NCI-H524 treated with DMSO at 0.1 percent for 48 hours (cell line): Measurements from ENCODE around the gene CEP85L.
A peak's percentile ranks its signal among the peaks of the same experiment; 100 is the strongest.

Experiments
- DNase-seq: peaks from one replicate; lab custom pipeline; 2025; lab: John Stamatoyannopoulos, UW

Gene CEP85L

GRCh38 chr6:118621799-118622470 lies 29.5 kb downstream of the CEP85L start:
- no peak for DNase-seq

- DNase-seq = no peak
Measured at GRCh38 chr6:118620202-118620601, 31.2 kb downstream of the CEP85L start.

GRCh38 chr6:118618676-118619377 lies 32.6 kb downstream of the CEP85L start:
- no peak for DNase-seq

GRCh38 chr6:118617417-118617816 lies 34.0 kb downstream of the CEP85L start:
- DNase-seq = no peak

GRCh38 chr6:118611334-118611733 lies 40.1 kb downstream of the CEP85L start:
- DNase-seq = no peak

- peak; percentile 30 for DNase-seq
Measured at GRCh38 chr6:118606858-118607257, 44.5 kb downstream of the CEP85L start.

GRCh38 chr6:118606268-118606667 lies 45.1 kb downstream of the CEP85L start:
- no peak for DNase-seq

GRCh38 chr6:118603372-118603771 lies 48.0 kb downstream of the CEP85L start:
- no peak for DNase-seq

- no peak for DNase-seq
Measured at GRCh38 chr6:118602300-118602699, 49.1 kb downstream of the CEP85L start.

- no peak for DNase-seq
Measured at GRCh38 chr6:118598324-118598723, 53.1 kb downstream of the CEP85L start.

- no peak for DNase-seq
Measured at GRCh38 chr6:118597636-118598035, 53.8 kb downstream of the CEP85L start.

- no peak for DNase-seq
Measured at GRCh38 chr6:118596774-118597320, 54.5 kb downstream of the CEP85L start.

- no peak for DNase-seq
Measured at GRCh38 chr6:118594877-118595276, 56.5 kb downstream of the CEP85L start.

- DNase-seq = no peak
Measured at GRCh38 chr6:118591897-118592296, 59.5 kb downstream of the CEP85L start.

GRCh38 chr6:118589649-118590365 lies 61.6 kb downstream of the CEP85L start:
- DNase-seq = no peak

GRCh38 chr6:118589186-118589585 lies 62.2 kb downstream of the CEP85L start:
- no peak for DNase-seq

- DNase-seq = no peak
Measured at GRCh38 chr6:118588626-118589025, 62.8 kb downstream of the CEP85L start.

- DNase-seq = no peak
Measured at GRCh38 chr6:118586746-118587485, 64.5 kb downstream of the CEP85L start.

GRCh38 chr6:118584911-118585310 lies 66.5 kb downstream of the CEP85L start:
- DNase-seq = no peak

GRCh38 chr6:118581489-118581959 lies 69.9 kb downstream of the CEP85L start:
- DNase-seq = no peak

- DNase-seq = peak; percentile 13
Measured at GRCh38 chr6:118580585-118581419, 70.6 kb downstream of the CEP85L start.
